ENCODE measurements around the gene SLC6A9.

The SLC6A9 gene

GRCh38 chr1:44025816-44026215 is 5.4 kb downstream of the SLC6A9 start:
- no peak for DNase-seq

- no peak for DNase-seq
Observed at GRCh38 chr1:44024903-44025525, 6.2 kb downstream of the SLC6A9 start.

GRCh38 chr1:44024031-44024902 is 7.0 kb downstream of the SLC6A9 start:
- DNase-seq = no peak

GRCh38 chr1:44021581-44022321 is 9.5 kb downstream of the SLC6A9 start:
- DNase-seq = no peak

GRCh38 chr1:44021156-44021555 is 10.1 kb downstream of the SLC6A9 start:
- no peak for DNase-seq

GRCh38 chr1:44020464-44020863 is 10.8 kb downstream of the SLC6A9 start:
- DNase-seq = no peak

GRCh38 chr1:44019466-44019948 is 11.8 kb downstream of the SLC6A9 start:
- no peak for DNase-seq

GRCh38 chr1:44016890-44017400 is 14.3 kb downstream of the SLC6A9 start:
- DNase-seq = no peak

- DNase-seq = no peak
Observed at GRCh38 chr1:44016041-44016889, 15.0 kb downstream of the SLC6A9 start.

- DNase-seq = no peak
Observed at GRCh38 chr1:44015206-44015605, 16.1 kb downstream of the SLC6A9 start.

GRCh38 chr1:44014365-44015104 is 16.7 kb downstream of the SLC6A9 start:
- no peak for DNase-seq

GRCh38 chr1:44013949-44014348 is 17.3 kb downstream of the SLC6A9 start:
- no peak for DNase-seq

- no peak for DNase-seq
Observed at GRCh38 chr1:44012941-44013609, 18.2 kb downstream of the SLC6A9 start.

- no peak for DNase-seq
Observed at GRCh38 chr1:44012404-44012803, 18.9 kb downstream of the SLC6A9 start.

- DNase-seq = no peak
Observed at GRCh38 chr1:44010935-44011471, 20.3 kb downstream of the SLC6A9 start.

- no peak for DNase-seq
Observed at GRCh38 chr1:44008259-44008658, 23.0 kb downstream of the SLC6A9 start.

GRCh38 chr1:44002606-44003157 is 28.6 kb downstream of the SLC6A9 start:
- DNase-seq = no peak

- DNase-seq = no peak
Observed at GRCh38 chr1:44002165-44002564, 29.1 kb downstream of the SLC6A9 start.

- DNase-seq = no peak
Observed at GRCh38 chr1:44000122-44000665, 31.1 kb downstream of the SLC6A9 start.

- no peak for DNase-seq
Observed at GRCh38 chr1:43999455-43999854, 31.8 kb downstream of the SLC6A9 start.

Data from T-helper 1 cell (primary cell).